Cerebellar nuclear complex (tissue), 1 donor: ENCODE measurements around the gene MAP6.

ENCODE experiments used
- DNase-seq, 2 experiments: peaks; one replicate each; lab custom pipeline; 2025; lab: John Stamatoyannopoulos, UW

Gene MAP6

GRCh38 chr11:75567971-75568370 is 100.9 kb downstream of the MAP6 start:
- no peak for DNase-seq

GRCh38 chr11:75566763-75567279 is 102.0 kb downstream of the MAP6 start:
- no peak for DNase-seq

GRCh38 chr11:75565916-75566762 is 102.7 kb downstream of the MAP6 start:
- DNase-seq: no peak

- DNase-seq: no peak
Measured at GRCh38 chr11:75565221-75565814, 103.5 kb downstream of the MAP6 start.

GRCh38 chr11:75563978-75564552 is 104.8 kb downstream of the MAP6 start:
- DNase-seq: no peak

GRCh38 chr11:75563501-75563977 is 105.3 kb downstream of the MAP6 start:
- DNase-seq: no peak

- no peak for DNase-seq
Measured at GRCh38 chr11:75562836-75563484, 105.9 kb downstream of the MAP6 start.

GRCh38 chr11:75562048-75562835 is 106.6 kb downstream of the MAP6 start, which contains the start of gene SERPINH1:
Gene SERPINH1 (plus strand): TSS chr11:75562253. CDS start chr11:75566350, 4,097 bp downstream.
- no peak for DNase-seq

- no peak for DNase-seq
Measured at GRCh38 chr11:75561426-75562047, 107.3 kb downstream of the MAP6 start.

- DNase-seq: no peak
Measured at GRCh38 chr11:75560644-75561043, 108.2 kb downstream of the MAP6 start.

GRCh38 chr11:75558939-75559843 is 109.6 kb downstream of the MAP6 start:
- DNase-seq: no peak

- no peak for DNase-seq
Measured at GRCh38 chr11:75557666-75558494, 111.0 kb downstream of the MAP6 start.

GRCh38 chr11:75556275-75556674 is 112.6 kb downstream of the MAP6 start:
- DNase-seq: no peak

- no peak for DNase-seq
Measured at GRCh38 chr11:75555079-75555811, 113.6 kb downstream of the MAP6 start.

GRCh38 chr11:75554258-75555022 is 114.4 kb downstream of the MAP6 start:
- DNase-seq: no peak

- DNase-seq: no peak
Measured at GRCh38 chr11:75553889-75554257, 115.0 kb downstream of the MAP6 start.

- DNase-seq: no peak
Measured at GRCh38 chr11:75553182-75553581, 115.7 kb downstream of the MAP6 start.
